Measurements from ENCODE around the gene ASPHD2. TPM values are rescaled to one million over a fixed set of nuclear protein-coding genes. Genes with fewer than 3 reads are reported as not detected.
A peak's percentile ranks its signal among the peaks of the same experiment; 100 is the strongest.

ASPHD2 gene
- total and polyA plus RNA-seq, 2 of the 13 experiments (the other 11 are each of a cell fraction or from before 2014, with no cell fraction given): 0.04 TPM

DNA sequence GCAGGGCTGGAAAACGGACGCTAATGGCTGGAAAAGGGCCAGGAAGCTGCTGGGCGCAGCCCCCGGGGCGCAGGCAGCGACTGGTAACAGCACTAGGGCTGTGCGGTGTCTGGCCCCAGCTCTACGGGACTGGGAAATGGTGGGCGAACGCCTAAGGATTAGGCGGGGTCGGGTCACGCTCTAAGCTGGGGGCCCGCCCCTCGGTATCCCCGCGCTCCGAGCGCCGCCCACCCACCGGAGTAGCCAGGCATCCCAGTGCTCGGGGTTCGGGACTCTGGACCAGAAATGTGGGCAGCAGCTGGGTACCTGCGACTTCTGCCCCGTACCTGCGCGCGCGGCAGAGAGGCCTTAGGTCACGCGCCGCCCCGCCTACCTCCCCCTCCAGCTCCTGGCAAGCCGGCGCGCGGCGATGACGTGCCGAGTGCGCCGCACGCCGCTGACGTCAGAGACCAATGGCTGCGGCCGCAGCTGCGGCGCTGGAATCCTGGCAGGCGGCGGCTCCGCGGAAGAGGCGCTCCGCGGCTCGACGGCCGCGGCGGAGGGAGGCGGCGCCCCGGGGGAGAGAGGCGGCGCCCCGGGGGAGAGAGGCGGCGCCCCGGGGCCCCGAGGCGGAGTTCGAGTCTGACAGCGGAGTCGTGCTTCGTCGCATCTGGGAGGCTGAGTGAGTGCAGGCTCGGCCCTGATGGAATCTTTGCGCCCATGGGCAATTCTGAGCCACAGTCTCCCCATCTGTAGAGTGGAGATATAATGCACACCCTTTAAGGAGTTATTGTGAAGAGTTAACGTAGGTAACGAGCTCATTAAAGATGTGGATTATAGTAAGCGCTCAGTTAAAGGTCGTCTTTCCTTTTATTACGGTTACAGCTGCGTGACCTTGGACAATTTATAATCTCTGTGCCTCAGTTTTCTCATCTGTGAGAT lies 54.6 kb downstream of the ASPHD2 start, which contains the start of the genes HPS4 and SRRD:
TSS of gene HPS4 (minus strand) at position 345 of the 921 bp plus-strand sequence. CDS start 2,021 bp downstream, outside the sequence.
TSS of gene SRRD (plus strand) at position 439 of the 921 bp plus-strand sequence. CDS start at position 453, 14 bp downstream.
- peak; percentile 77 for DNase-seq (ENCODE audit: low spot score)
- WGBS (ENCODE audit: low lambda C conversion rate): 1% methylated on average over 8 of the region's 85 CpGs
- Histone ChIP-seq H4K20me1 (ENCODE audit: insufficient read depth, low read length) (no peaks in the 10 kb centered on the region), H3K36me3 (replicated peaks in 1 of 2; ENCODE audit: control insufficient read depth in 1 of 2, insufficient read depth in 2 of 2, low read length in 2 of 2) (peaks cover 5 to 14% of the 10 kb centered on the region in 2 experiments), H3K9ac (ENCODE audit: insufficient read depth, low read depth, low read length) (peak within 1 kb of the TSS; percentile 95), H3K27ac (ENCODE audit: extremely low read length, insufficient read depth, low read length) (peak within 1 kb of the TSS; percentile 91), H3K4me1 (ENCODE audit: insufficient read depth, low read length) (peaks cover 70% of the 10 kb centered on the region), H3K4me3 (replicated peaks in 1 of 3; ENCODE audit: insufficient read depth in 1 of 3, low read depth in 2 of 3, low read length in 3 of 3) (peak within 1 kb of the TSS; percentile 79 to 94 (median 91)), H3K27me3 (ENCODE audit: control insufficient read depth in 1 of 2, insufficient read depth in 2 of 2, low read length in 2 of 2) (no peaks in the 10 kb centered on the region; a peak in 1 of 5 replicates), H3K9me3 (ENCODE audit: low read length) (no peaks in the 10 kb centered on the region), H3K79me2 (ENCODE audit: insufficient read depth, low read length) (peaks cover 64% of the 10 kb centered on the region), H3K4me2 (ENCODE audit: low read depth, low read length) (peak within 1 kb of the TSS; percentile 93), H2AFZ (ENCODE audit: low read length) (no peak within 1 kb of the TSS)
- no peak for FAIRE-seq
- in situ Hi-C loops (cut with HindIII; ENCODE audit: extremely low pct_ligation_motif_present, low pct_unique_long_range_greater_than_20kb): no loop called here
- no TSS peak for BruUV-seq (replicated peaks)
- ATAC-seq: peak; percentile 87
- CTCF ChIA-PET (ENCODE audit: low intra/inter-chr PET ratio, low total read pairs): no interaction called here
- intact Hi-C loops (cut with micrococcal nuclease; ENCODE audit: unreplicated experiment): no loop called here
- POLR2A ChIA-PET: interaction anchor here (0.9 to 3.4 kb wide), 15 partner anchors 8 to 103 kb away, joined by 3 to 27 read pairs (median 3); partner anchors contain the start of gene TFIP11
- no peak for TF ChIP-seq ZFYVE20 (CRISPR knock-in tag; IDR thresholded peaks at IDR 0.05; ENCODE audit: borderline replicate concordance, low read depth)
- TF ChIP-seq ZNF720 (CRISPR knock-in tag; IDR thresholded peaks at IDR 0.05): no peak
- peak; percentile 91 for TF ChIP-seq GABPB1 (CRISPR knock-in tag; IDR thresholded peaks at IDR 0.05)
- TF ChIP-seq TIGD3 (CRISPR knock-in tag; IDR thresholded peaks at IDR 0.05; ENCODE audit: borderline replicate concordance): peak; percentile 88; the same call in 1 of the 2 replicates
- 0 out of 2 replicates have a peak, but pooled peaks have one; percentile 21 for TF ChIP-seq ZSCAN12 (CRISPR knock-in tag; IDR thresholded peaks at IDR 0.05)
- TF ChIP-seq ZNF34 (CRISPR knock-in tag; IDR thresholded peaks at IDR 0.05; ENCODE audit: borderline replicate concordance): no peak
- TF ChIP-seq, protein P1, sequence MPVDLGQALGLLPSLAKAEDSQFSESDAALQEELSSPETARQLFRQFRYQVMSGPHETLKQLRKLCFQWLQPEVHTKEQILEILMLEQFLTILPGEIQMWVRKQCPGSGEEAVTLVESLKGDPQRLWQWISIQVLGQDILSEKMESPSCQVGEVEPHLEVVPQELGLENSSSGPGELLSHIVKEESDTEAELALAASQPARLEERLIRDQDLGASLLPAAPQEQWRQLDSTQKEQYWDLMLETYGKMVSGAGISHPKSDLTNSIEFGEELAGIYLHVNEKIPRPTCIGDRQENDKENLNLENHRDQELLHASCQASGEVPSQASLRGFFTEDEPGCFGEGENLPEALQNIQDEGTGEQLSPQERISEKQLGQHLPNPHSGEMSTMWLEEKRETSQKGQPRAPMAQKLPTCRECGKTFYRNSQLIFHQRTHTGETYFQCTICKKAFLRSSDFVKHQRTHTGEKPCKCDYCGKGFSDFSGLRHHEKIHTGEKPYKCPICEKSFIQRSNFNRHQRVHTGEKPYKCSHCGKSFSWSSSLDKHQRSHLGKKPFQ (CRISPR knock-in tag; IDR thresholded peaks at IDR 0.05; ENCODE audit: insufficient replicate concordance): peak; percentile 74
- peak; percentile 73; the same call in 1 of the 2 replicates for TF ChIP-seq MYNN (CRISPR knock-in tag; IDR thresholded peaks at IDR 0.05; ENCODE audit: low read depth)
- peak; percentile 85 for TF ChIP-seq ZFP36 (IDR thresholded peaks at IDR 0.05; ENCODE audit: borderline replicate concordance, low read depth, low read length, partially characterized antibody)
- TF ChIP-seq AHR (CRISPR knock-in tag; IDR thresholded peaks at IDR 0.05): peak; percentile 97
- TF ChIP-seq ZBTB21 (CRISPR knock-in tag; IDR thresholded peaks at IDR 0.05): peak; percentile 76
- TF ChIP-seq CC2D1A (CRISPR knock-in tag; IDR thresholded peaks at IDR 0.05): no peak
- no peak for TF ChIP-seq NR3C1 (CRISPR knock-in tag; IDR thresholded peaks at IDR 0.05)
- peak in 1 of 2 experiments; percentile 92; a peak in 1 of 4 replicates for TF ChIP-seq KLF16 (CRISPR knock-in tag; IDR thresholded peaks at IDR 0.05)
- TF ChIP-seq CENPX (CRISPR knock-in tag; IDR thresholded peaks at IDR 0.05): no peak
- no peak for TF ChIP-seq REXO4 (CRISPR knock-in tag; IDR thresholded peaks at IDR 0.05; ENCODE audit: borderline replicate concordance)
- peak; percentile 92 for TF ChIP-seq SALL2 (CRISPR knock-in tag; IDR thresholded peaks at IDR 0.05)
- TF ChIP-seq BRD4 (CRISPR knock-in tag; IDR thresholded peaks at IDR 0.05): peak; percentile 78
- no peak for TF ChIP-seq U2AF2 (IDR thresholded peaks at IDR 0.05; ENCODE audit: low read depth, low read length)
- no peak for TF ChIP-seq NFIC (IDR thresholded peaks at IDR 0.05; ENCODE audit: low read length)
- TF ChIP-seq HES4 (CRISPR knock-in tag; IDR thresholded peaks at IDR 0.05; ENCODE audit: borderline replicate concordance): 0 out of 2 replicates have a peak, but pooled peaks have one; percentile 42

Data from HepG2 (cell line).